ENCODE results near the gene PTF1A.

PTF1A gene

GRCh38 chr10:23191764-23192711 is at the start of gene PTF1A:
TSS of gene PTF1A (plus strand) at chr10:23192312. CDS start at chr10:23192531, 219 bp downstream.
- DNase-seq, result no peak

- no peak for DNase-seq
Measured at GRCh38 chr10:23146258-23146657, 45.9 kb upstream of the PTF1A start.

GRCh38 chr10:23147035-23147434 is 45.1 kb upstream of the PTF1A start:
- DNase-seq, result no peak

GRCh38 chr10:23148214-23148613 is 43.9 kb upstream of the PTF1A start:
- DNase-seq, result no peak

- no peak for DNase-seq
Measured at GRCh38 chr10:23150091-23150490, 42.0 kb upstream of the PTF1A start.

- no peak for DNase-seq
Measured at GRCh38 chr10:23150610-23151009, 41.5 kb upstream of the PTF1A start.

- DNase-seq, result no peak
Measured at GRCh38 chr10:23151071-23151470, 41.0 kb upstream of the PTF1A start.

GRCh38 chr10:23155169-23155568 is 36.9 kb upstream of the PTF1A start:
- DNase-seq, result no peak

- no peak for DNase-seq
Measured at GRCh38 chr10:23156447-23157150, 35.5 kb upstream of the PTF1A start.

GRCh38 chr10:23157239-23157681 is 34.9 kb upstream of the PTF1A start:
- no peak for DNase-seq

- peak; percentile 73 for DNase-seq
Measured at GRCh38 chr10:23157691-23158369, 34.3 kb upstream of the PTF1A start.

GRCh38 chr10:23158370-23158769 is 33.7 kb upstream of the PTF1A start:
- DNase-seq, result peak; percentile 83

GRCh38 chr10:23171232-23171876 is 20.8 kb upstream of the PTF1A start:
- peak; percentile 65 for DNase-seq

- no peak for DNase-seq
Measured at GRCh38 chr10:23172429-23173213, 19.5 kb upstream of the PTF1A start.

- DNase-seq, result no peak
Measured at GRCh38 chr10:23173214-23174073, 18.7 kb upstream of the PTF1A start.

GRCh38 chr10:23174074-23174976 is 17.8 kb upstream of the PTF1A start:
- DNase-seq, result no peak

GRCh38 chr10:23174977-23175512 is 17.1 kb upstream of the PTF1A start:
- DNase-seq, result no peak

- DNase-seq, result no peak
Measured at GRCh38 chr10:23186178-23186577, 5.9 kb upstream of the PTF1A start.

- DNase-seq, result no peak
Measured at GRCh38 chr10:23186697-23187096, 5.4 kb upstream of the PTF1A start.

GRCh38 chr10:23187155-23187554 is 5.0 kb upstream of the PTF1A start:
- no peak for DNase-seq

Data from hematopoietic multipotent progenitor cell treated with erythropoietin and hydrocortisone succinate and interleukin-3 and kit ligand, for 6 days (in vitro differentiated cells).